RWPE1 (cell line): ENCODE measurements around the gene HOOK1.

Experiments
- CTCF ChIA-PET: fragments of 350-600 bp; sonication (Branson Sonifier 250); formaldehyde crosslinking; extraction: SDS; loops from one replicate; lab custom pipeline; 2021; lab: Yijun Ruan, JAX
- POLR2A ChIA-PET: fragments of 400-600 bp; formaldehyde crosslinking; extraction: SDS; loops from one replicate; lab custom pipeline; 2020; ENCODE audit warnings: antibody characterized with exemption; ENCODE audit not compliant: low non-redundant PET; lab: Yijun Ruan, JAX
- DNase-seq: peaks from one replicate; pipeline ENCODE4 v3.0.0; 2012; ENCODE audit warnings: low spot score
- H3K27ac ChIP-seq: fragments of 450-650 bp; 2 replicates; pipeline ENCODE4 v1.5.1; 2017
- CTCF ChIP-seq: fragments of 450-650 bp; conservative IDR thresholded peaks from 2 replicates; pipeline ENCODE4 v1.5.1; 2017; ENCODE audit warnings: low read depth, mild to moderate bottlenecking

HOOK1 gene

GRCh38 chr1:59816318-59816878, 1.6 kb downstream of the HOOK1 start:
- POLR2A ChIA-PET: no interaction called here
- DNase-seq: no peak
- no peak for TF ChIP-seq CTCF
- CTCF ChIA-PET: no interaction called here
- H3K27ac ChIP-seq: no peak overlapping the region

DNA sequence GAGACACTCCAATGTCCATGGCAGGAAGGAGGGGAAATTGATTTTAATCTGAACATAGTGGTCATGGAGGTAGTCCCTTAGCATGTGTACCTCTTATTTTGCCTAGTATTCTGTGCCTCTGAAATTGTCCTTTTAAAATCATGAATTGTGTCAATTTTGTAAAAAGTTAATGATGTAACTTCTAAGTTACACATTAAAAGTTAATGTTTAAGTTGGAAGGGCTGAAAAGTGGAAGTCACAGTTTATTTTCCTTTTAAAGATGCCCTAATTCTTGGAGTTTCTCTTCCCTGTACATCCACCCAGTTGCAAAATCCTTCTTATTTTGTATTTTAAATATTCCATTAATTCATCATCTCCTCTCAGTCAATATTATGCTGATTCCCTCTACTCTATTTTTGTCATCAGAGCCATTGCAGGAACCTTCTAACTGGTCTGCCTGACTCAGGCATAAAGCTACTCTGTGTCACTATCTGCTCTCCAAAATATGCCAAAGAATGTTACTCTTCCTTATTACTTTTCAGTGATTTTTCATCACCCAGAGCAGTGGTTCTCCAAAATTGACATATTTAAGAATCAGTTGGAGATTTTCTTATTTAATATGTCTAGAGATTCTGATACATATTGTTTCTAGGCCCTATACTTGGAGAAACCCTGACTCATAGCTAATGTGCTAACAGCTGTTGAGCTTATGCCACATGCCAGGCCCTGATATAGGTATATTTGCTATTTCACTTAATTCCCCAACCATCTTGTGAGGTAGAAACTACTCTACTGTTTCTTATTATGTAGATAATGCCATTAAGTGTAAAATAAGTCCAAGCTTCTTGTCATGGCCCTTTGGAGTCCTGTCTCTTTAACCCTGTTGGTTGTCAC, 5.1 kb downstream of the HOOK1 start:
- POLR2A ChIA-PET: no interaction called here
- H3K27ac ChIP-seq: no peak overlapping the region
- DNase-seq: no peak
- CTCF ChIA-PET: no interaction called here
- TF ChIP-seq CTCF: no peak

GRCh38 chr1:59827055-59827643, 12.4 kb downstream of the HOOK1 start:
- CTCF ChIA-PET: interaction anchor here (0.8 kb wide), 1 partner anchor 120 kb away, joined by 3 read pairs; no protein-coding TSS in a partner anchor
- no peak overlapping the region for H3K27ac ChIP-seq
- no peak for TF ChIP-seq CTCF
- no peak for DNase-seq
- POLR2A ChIA-PET: no interaction called here

- no peak for DNase-seq
- CTCF ChIA-PET: no interaction called here
- no peak for TF ChIP-seq CTCF
- no peak overlapping the region for H3K27ac ChIP-seq
- POLR2A ChIA-PET: no interaction called here
These were observed 13.4 kb downstream of the HOOK1 start for GRCh38 chr1:59828160-59828559.

- DNase-seq: no peak
- TF ChIP-seq CTCF: no peak
- no peak overlapping the region for H3K27ac ChIP-seq
These were observed 16.8 kb downstream of the HOOK1 start for GRCh38 chr1:59831529-59831928.

GRCh38 chr1:59833022-59833421, 18.3 kb downstream of the HOOK1 start:
- no peak for DNase-seq

More at GRCh38 chr1:59831529-59831928, 16.8 kb downstream of the HOOK1 start:
- POLR2A ChIA-PET: no interaction called here
- CTCF ChIA-PET: no interaction called here

More at GRCh38 chr1:59833022-59833421, 18.3 kb downstream of the HOOK1 start:
- ChIA-PET POLR2A (no interaction called here), CTCF (no interaction called here)
- no peak overlapping the region for H3K27ac ChIP-seq
- no peak for TF ChIP-seq CTCF
